Bronchial smooth muscle cell (primary cell): ENCODE measurements around the gene MTHFD2. TPM values are rescaled to one million over a fixed set of nuclear protein-coding genes. Genes with fewer than 3 reads are reported as not detected.

Source experiments
- total RNA-seq: library from RNA; depleted of rRNA; stranded (reverse); fragments of >200 nt; gene quantifications from 2 replicates; pipeline ENCODE4 v1.2.1, GENCODE V29; 2014

The MTHFD2 gene
- total RNA-seq: 29.0 and 69.7 TPM in 2 replicates

DNA sequence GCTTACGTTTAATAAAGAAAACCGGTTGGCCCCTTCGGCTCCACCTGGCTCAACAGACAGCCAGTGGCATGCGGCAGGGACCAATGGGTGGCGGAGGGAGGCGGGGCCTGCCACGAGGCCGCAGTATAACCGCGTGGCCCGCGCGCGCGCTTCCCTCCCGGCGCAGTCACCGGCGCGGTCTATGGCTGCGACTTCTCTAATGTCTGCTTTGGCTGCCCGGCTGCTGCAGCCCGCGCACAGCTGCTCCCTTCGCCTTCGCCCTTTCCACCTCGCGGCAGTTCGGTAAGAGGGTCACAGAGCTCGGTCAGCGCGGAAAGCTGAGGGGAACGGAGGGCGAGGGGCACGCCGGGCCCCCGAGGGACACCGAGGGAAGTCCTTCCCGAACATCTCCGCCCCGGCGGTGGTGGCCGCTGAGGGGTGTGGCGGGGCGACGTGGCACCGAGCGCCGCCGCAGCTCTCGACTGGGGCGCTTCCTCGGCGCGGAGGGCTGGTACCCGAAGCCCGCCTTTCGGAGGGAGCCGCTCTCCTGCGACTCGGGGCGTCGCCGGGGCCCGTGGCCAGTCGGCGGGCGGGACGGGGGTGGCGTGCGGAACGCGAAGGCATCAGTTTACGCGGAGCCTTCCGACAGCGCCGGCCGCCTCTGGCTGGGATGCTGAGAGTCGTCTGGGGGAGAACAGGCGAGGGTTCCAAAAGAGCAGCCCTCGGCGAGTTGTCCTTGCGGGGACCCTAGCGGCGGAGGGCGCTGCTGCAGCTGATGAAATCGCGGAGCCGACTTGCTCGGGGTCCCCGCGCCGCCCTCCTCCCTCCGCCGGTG lies at the start of gene MTHFD2:
MTHFD2 (plus strand) TSS at position 155 of the 814 bp plus-strand sequence; CDS start at position 182, 27 bp downstream.

DNA sequence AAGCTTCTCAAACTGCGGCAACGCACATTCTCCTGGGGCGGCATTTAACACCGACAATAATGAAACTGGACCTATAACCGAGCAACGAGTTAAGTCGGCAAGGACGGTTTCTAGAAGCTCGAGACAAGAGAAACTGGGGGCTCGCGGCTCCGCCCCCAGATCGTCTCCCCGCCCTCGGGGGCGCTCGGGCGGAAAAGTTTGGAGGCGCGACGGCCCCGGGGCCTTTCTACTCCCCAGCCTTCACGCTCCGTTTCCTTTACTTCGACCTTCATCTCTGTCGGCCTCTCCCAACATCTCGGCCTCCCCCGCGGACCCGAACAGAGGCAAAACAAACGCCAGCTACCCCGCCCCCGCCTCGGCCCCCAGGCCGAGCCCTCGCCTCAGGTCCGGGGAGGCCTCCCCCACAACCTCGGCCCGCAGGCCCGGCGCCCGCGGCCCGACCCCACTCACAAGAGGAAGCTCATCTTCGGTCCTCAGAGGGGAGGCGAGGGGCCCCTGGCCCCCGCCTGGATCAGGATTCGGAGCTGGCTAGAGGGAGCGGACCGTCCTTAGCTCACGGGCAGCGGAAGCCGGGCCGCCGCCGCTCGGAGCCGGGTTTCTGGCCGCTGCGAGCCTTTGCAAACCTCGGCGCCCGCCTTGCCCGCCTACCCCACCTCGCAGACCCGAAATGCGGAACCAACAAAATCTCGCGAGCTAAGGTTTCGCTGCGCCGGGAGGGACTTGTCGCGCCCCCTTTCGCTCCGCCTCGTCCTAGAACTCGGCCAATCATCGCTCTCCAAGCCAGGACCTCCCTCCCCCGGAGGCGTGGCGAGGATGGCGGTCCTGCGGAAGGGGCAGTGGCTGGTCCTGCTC lies 20.0 kb upstream of the MTHFD2 start, which contains the start of gene MOB1A:
MOB1A (minus strand) TSS at position 669 of the 852 bp plus-strand sequence; CDS start at position 464, 205 bp downstream.

Other genes starting within 250 kb of the MTHFD2 start
- 1.7 and 2.8 TPM in 2 replicates for gene TET3, start 213.7 kb upstream of the MTHFD2 start, total RNA-seq
- gene BOLA3, start 50.7 kb upstream of the MTHFD2 start, total RNA-seq: 14.5 and 24.0 TPM in 2 replicates
- gene MOB1A, start 19.7 kb upstream of the MTHFD2 start, total RNA-seq: 37.4 and 58.3 TPM in 2 replicates
- gene SLC4A5, start 144.8 kb downstream of the MTHFD2 start, total RNA-seq: 0.16 and 0.26 TPM in 2 replicates
- gene DCTN1, start 181.7 kb downstream of the MTHFD2 start, total RNA-seq: 239 and 256 TPM in 2 replicates
- 0.79 and 1.4 TPM in 2 replicates for gene C2orf81, start 223.0 kb downstream of the MTHFD2 start, total RNA-seq
- 28.6 and 30.6 TPM in 2 replicates for gene WDR54, start 223.1 kb downstream of the MTHFD2 start, total RNA-seq
- gene RTKN, start 243.3 kb downstream of the MTHFD2 start, total RNA-seq: 17.8 and 18.1 TPM in 2 replicates